Measurements from ENCODE around the gene INF2. TPM values are rescaled to one million over a fixed set of nuclear protein-coding genes. Genes with fewer than 3 reads are reported as not detected.

Gene INF2
- polyA plus RNA-seq, 1 experiment: 14.9 TPM

DNA sequence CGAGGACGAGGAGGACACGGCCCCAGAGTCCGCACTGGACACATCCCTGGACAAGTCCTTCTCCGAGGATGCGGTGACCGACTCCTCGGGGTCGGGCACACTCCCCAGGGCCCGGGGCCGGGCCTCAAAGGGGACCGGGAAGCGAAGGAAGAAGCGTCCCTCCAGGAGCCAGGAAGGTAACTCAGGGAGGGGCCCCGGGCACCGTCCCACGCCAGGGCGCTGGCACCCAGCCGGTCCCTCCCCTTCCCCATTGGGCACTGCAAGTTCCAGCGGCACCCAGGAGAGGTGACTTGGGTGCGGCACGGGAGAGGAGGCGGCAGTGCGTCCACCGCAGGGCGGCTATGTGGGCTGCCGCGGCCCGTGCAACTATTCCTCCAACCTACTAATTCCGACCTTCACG lies 25.3 kb downstream of the INF2 start:
- ChIA-PET CTCF (no interaction called here), POLR2A (no interaction called here)
- DNase-seq (ENCODE audit: low read depth, low spot score): no peak
- Histone ChIP-seq H3K4me3 (ENCODE audit: low read depth, low read length) (no peak overlapping the region), H3K9me3 (ENCODE audit: control insufficient read depth, insufficient read depth, low read length) (no peaks in the 10 kb centered on the region; the same call in 1 of the 2 replicates), H3K27ac (ENCODE audit: low read depth, low read length) (no peak overlapping the region), H3K27me3 (ENCODE audit: control insufficient read depth, insufficient read depth, low read length) (no peaks in the 10 kb centered on the region)
- TF ChIP-seq, protein P1, sequence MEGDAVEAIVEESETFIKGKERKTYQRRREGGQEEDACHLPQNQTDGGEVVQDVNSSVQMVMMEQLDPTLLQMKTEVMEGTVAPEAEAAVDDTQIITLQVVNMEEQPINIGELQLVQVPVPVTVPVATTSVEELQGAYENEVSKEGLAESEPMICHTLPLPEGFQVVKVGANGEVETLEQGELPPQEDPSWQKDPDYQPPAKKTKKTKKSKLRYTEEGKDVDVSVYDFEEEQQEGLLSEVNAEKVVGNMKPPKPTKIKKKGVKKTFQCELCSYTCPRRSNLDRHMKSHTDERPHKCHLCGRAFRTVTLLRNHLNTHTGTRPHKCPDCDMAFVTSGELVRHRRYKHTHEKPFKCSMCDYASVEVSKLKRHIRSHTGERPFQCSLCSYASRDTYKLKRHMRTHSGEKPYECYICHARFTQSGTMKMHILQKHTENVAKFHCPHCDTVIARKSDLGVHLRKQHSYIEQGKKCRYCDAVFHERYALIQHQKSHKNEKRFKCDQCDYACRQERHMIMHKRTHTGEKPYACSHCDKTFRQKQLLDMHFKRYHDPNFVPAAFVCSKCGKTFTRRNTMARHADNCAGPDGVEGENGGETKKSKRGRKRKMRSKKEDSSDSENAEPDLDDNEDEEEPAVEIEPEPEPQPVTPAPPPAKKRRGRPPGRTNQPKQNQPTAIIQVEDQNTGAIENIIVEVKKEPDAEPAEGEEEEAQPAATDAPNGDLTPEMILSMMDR (IDR thresholded peaks at IDR 0.05; ENCODE audit: low read depth, low read length): no peak

DNA sequence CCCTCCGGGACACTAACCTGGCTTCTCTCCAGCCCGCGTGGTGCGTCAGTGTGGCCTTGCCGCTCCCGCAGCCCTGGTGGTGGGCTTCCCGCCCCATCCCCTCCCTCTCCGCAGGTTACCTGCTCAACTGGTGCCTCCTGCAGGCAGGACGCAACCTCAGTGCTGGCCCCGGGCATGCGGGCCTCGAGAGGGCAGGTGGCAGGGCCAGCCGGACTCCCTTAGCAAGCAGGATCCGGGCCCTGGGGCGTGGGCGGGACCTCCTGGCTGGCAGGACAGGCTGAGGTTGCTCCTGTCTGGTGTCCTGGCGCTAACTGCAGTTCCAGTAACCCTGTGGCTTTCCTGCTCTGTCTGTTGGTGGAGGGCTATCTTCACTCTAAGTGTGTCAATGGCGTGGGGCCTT lies 26.0 kb downstream of the INF2 start:
- CTCF ChIA-PET: interaction anchor here (0.6 kb wide), 1 partner anchor 260 kb away, joined by 4 read pairs; no protein-coding TSS in a partner anchor
- Histone ChIP-seq H3K4me3 (ENCODE audit: low read depth, low read length) (no peak overlapping the region), H3K27ac (ENCODE audit: low read depth, low read length) (no peak overlapping the region), H3K27me3 (ENCODE audit: control insufficient read depth, insufficient read depth, low read length) (no peaks in the 10 kb centered on the region), H3K9me3 (ENCODE audit: control insufficient read depth, insufficient read depth, low read length) (no peaks in the 10 kb centered on the region; the same call in 1 of the 2 replicates)
- no peak for DNase-seq (ENCODE audit: low read depth, low spot score)
- POLR2A ChIA-PET: no interaction called here
- TF ChIP-seq, protein P1 (IDR thresholded peaks at IDR 0.05; ENCODE audit: low read depth, low read length): no peak

DNA sequence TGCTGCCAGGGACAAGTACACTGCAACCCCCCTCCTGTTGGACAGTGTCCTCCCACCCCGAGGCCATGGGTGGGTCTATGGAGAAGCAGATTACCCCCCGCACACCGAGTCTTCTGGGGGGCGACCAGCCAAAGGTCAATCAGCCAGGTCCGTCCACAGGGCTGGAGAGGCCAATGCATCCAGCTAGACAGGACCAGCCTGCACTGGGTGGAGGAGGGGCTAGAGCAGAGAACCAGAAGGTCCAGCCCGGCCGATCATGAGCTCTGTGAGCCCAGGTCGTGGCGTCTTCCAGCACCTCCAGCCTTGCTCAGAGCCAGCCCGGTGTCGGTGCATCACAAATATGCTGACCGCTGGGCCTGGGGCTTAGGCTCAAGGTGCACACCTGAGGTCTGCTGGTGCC lies 26.5 kb downstream of the INF2 start:
- Histone ChIP-seq H3K27me3 (ENCODE audit: control insufficient read depth, insufficient read depth, low read length) (no peaks in the 10 kb centered on the region), H3K4me3 (ENCODE audit: low read depth, low read length) (no peak overlapping the region), H3K9me3 (ENCODE audit: control insufficient read depth, insufficient read depth, low read length) (no peaks in the 10 kb centered on the region; the same call in 1 of the 2 replicates), H3K27ac (ENCODE audit: low read depth, low read length) (no peak overlapping the region)
- CTCF ChIA-PET: interaction anchor here (0.6 kb wide), 1 partner anchor 260 kb away, joined by 4 read pairs; no protein-coding TSS in a partner anchor
- DNase-seq (ENCODE audit: low read depth, low spot score): no peak
- TF ChIP-seq, protein P1 (IDR thresholded peaks at IDR 0.05; ENCODE audit: low read depth, low read length): no peak
- POLR2A ChIA-PET: no interaction called here

DNA sequence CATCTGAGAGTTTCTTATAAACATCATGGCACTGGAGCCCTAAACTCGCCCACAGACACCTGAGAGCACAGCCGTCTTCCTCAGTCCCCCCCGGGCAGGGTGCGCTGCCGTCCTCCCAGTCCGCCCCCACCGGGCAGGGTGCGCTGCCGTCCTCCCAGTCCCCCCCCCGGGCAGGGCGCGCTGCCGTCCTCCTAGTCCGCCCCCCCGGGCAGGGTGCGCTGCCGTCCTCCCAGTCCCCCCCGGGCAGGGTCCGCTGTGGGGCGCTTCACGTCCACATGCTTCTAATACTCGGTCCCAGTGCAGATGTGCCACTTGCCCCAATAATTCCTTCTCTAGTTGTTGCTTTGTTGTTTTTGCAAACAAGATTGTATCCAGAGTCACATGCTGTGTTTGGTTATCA lies 27.7 kb downstream of the INF2 start:
- CTCF ChIA-PET: no interaction called here

DNA sequence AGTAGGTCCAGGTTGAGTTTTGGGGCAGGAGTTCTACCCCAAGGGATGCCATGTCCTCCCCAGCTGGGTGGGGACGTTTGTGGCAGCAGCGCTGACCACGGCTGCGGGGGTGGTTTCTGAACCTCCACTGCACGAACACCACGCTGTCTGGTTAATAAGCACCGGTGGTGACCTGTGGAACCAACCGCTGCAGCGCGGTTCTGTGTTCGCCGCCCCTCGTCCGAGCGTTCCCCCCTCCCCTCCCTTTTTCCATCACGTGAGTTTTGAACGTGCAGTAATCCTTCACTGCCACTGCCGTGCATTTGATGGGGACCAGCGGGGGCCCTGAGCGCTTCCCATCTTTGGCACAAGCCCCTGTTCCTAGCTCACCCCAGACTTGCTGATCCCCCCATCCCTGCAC lies 28.2 kb downstream of the INF2 start:
- TF ChIP-seq, protein P1 (IDR thresholded peaks at IDR 0.05; ENCODE audit: low read depth, low read length): no peak
- DNase-seq (ENCODE audit: low read depth, low spot score): no peak
- no peaks in the 10 kb centered on the region for H3K27me3 ChIP-seq (ENCODE audit: control insufficient read depth, insufficient read depth, low read length)
- H3K27ac ChIP-seq (ENCODE audit: low read depth, low read length): no peak overlapping the region
- no peaks in the 10 kb centered on the region; the same call in 1 of the 2 replicates for H3K9me3 ChIP-seq (ENCODE audit: control insufficient read depth, insufficient read depth, low read length)
- H3K4me3 ChIP-seq (ENCODE audit: low read depth, low read length): no peak overlapping the region
- ChIA-PET CTCF (no interaction called here), POLR2A (no interaction called here)

More for the DNA sequence above, 27.7 kb downstream of the INF2 start:
- POLR2A ChIA-PET: no interaction called here
- H3K4me3 ChIP-seq (ENCODE audit: low read depth, low read length): no peak overlapping the region
- no peaks in the 10 kb centered on the region for H3K27me3 ChIP-seq (ENCODE audit: control insufficient read depth, insufficient read depth, low read length)
- H3K9me3 ChIP-seq (ENCODE audit: control insufficient read depth, insufficient read depth, low read length): no peaks in the 10 kb centered on the region; the same call in 1 of the 2 replicates
- TF ChIP-seq, protein P1 (IDR thresholded peaks at IDR 0.05; ENCODE audit: low read depth, low read length): no peak
- no peak overlapping the region for H3K27ac ChIP-seq (ENCODE audit: low read depth, low read length)
- no peak for DNase-seq (ENCODE audit: low read depth, low spot score)
